Fibroblast of skin of back (primary cell): ENCODE results near the gene E2F1.
A peak's percentile ranks its signal among the peaks of the same experiment; 100 is the strongest.

Experiments
- DNase-seq: peaks from one replicate; pipeline ENCODE4 v3.0.0-alpha.2; 2013

Gene E2F1

GRCh38 chr20:33687370-33687915 is 1.3 kb upstream of the E2F1 start:
- DNase-seq: peak; percentile 17

DNA sequence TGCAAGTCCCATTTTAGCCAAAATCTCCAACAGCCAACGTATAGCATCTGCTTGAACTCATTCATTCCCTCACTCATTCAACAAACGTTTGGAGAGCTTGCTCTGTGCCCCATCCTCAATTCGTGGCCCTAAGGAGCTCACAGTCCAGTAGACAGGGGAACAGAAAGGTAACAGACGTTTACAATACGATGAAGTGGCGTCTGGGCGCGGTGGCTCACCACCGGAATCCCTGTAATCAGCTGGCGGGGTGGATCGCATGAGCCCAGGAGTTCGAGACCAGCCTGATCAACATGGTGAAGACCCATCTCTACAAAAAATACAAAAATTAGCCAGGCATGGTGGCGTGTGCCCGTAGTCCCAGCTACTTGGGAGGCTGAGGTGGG is 790 bp upstream of the E2F1 start:
- no peak for DNase-seq

DNA sequence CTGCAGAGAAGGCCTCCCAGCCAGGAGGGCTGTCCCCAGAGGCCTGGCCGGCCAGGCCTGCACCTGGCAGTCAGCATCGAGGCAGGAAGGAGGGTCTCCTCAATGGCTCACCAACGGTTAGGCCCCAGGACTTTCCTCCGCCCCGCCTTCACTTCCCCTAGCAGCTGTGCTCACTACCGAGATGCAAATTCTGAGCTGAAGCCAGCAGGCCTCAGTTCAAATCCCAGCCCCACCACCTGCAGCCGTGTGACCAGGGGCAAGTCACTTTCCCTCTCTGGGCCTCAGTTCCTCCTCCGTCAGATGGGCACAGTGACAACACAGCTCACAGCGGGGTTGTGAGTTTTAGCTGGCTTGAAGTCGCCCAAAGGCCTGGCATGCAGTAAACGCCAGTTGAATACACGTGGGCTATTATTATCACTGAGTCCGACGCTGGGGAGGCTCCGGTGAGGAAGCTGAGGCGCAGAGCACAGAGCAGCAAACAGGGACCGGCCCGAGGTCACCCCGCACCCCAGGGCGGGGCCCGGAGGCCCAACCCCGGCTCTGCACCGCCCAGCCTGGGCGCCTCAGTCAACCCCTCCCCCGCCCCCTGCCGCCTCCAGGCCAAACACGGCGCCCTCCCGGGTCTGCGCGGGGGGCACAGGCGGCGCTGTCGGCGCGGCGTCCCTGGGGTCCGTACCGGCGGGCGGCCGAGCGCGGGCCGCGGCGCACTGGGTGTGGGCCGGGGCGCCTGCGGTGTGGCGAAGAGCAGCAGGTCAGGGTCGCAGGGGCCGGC is 671 bp downstream of the E2F1 start:
- peak; percentile 31 for DNase-seq

- no peak for DNase-seq
Observed at GRCh38 chr20:33684533-33685327, 1.5 kb downstream of the E2F1 start.

GRCh38 chr20:33681728-33682353 is 4.3 kb downstream of the E2F1 start:
- DNase-seq: no peak

DNA sequence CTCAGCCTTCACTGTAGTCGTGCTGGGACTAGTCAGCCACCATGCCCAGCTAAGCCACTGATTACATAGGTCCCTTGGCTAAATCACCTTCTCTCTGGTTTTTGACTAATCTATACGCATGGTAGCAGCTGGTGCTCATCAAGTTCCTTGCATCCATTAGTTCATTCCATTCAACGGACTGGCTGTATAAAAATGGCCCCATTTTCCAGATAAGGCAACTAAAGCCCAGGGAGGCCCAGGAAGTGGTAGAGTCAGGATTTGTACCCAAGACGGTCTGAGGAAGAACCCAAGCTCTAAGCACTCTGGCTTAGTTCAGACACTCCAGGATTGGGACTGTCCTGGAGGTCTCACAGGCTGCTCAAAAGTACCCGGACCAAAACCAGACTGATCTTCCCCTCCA is 4.9 kb downstream of the E2F1 start:
- no peak for DNase-seq

GRCh38 chr20:33680686-33681085 is 5.5 kb downstream of the E2F1 start:
- DNase-seq: peak; percentile 89

DNA sequence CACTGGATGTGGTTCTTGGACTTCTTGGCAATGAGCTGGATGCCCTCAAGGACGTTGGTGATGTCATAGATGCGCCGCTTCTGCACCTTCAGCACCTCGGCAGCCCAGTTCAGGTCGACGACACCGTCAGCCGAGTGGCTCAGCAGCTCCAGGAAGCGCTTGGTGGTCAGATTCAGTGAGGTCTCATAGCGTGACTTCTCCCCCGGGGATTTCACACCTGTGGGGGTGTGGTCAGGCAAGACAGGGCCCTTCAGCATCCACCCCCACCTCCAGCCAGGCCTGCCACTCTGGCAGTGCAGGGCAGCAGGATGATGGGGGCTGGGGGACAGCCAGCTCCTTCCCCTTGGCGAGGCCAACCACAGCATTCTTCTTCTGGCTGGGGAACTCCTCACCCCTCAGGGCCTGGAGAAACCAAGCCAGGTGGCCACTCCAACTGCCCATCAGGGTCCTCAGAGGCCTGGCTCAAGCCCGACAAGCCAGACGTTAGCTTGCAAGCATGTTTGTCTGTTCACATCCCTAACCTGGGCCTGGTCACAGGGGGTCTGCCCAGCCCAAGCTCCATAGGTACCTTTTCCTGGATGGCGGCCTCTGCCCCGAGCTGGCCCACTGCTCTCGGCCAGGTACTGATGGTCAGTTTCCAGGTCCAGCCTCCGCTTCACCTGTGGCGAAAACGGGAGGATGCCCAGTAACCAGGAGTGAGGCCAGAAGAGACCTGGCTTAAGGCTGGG is 6.3 kb downstream of the E2F1 start:
- DNase-seq: no peak

DNA sequence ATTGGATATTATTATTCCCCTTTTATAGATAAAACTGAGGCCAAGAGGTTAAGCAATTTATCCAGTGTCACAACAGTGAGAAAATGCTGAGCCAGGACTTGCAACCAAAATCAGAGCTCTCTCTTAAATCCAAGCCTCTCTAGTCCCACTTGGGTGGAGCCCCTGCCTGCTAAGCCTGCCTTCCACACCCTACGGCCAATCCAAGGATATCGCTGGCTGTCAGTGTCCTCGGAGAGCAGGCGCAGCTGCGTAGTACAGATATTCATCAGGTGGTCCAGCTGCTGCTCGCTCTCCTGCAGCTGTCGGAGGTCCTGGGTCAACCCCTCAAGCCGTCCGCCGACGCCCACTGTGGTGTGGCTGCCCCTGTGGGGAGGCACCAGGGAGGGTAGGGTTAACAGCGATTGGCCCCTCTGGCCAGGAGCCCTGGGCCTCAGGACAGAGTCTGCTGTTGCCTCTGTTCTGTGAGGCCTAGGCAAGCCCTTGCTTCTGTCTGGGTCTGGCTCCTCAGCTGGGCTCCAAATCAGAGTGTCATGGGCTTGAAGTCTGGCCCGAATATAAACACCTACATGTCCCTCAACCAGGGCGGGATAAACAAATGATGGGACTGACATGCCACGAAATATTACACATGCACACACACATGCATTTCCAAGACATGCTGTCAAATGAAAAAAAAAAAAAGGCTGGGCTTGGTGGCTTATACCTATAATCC is 8.0 kb downstream of the E2F1 start:
- no peak for DNase-seq

GRCh38 chr20:33676652-33677645 is 9.2 kb downstream of the E2F1 start:
- DNase-seq: no peak

GRCh38 chr20:33676121-33676520 is 10.1 kb downstream of the E2F1 start:
- no peak for DNase-seq

DNA sequence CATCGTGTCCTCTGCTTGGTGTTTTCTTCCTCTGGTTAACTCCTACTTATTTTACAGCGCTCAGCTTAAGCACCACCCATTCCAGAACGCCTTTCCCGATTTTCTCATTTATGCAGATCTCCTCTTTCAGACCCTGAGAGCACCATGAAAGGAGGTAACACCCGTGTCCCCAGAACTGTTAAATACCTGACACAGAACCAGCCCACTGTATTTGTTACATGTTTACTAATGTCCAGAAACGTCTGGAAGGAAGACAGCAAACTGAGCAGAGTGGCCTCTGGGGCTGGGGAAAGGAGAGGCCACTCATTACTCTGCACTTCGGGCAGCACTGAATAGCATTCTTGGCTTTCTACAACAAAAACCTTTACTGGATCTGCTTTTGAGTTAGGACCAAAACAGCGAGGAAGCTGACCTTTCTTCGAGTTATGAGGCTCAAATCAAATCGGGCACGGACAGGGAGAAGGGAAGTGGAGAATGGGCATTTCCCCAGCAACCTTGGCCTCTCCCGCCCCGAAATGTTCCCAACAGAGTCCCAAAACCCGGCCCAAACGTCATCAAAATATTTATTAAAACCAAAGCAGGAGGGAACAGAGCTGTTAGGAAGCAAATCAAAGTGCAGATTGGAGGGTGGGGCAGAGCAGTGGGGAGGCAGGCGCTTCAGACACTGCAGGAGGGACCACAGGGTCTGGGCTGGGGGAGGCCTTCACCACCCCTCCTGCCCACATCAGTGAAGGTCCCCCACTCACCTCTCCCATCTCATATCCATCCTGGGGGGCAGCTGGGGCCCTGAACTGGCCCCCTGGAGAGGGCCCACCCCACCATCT is 10.8 kb downstream of the E2F1 start:
- peak; percentile 11 for DNase-seq

GRCh38 chr20:33674294-33675135 is 11.7 kb downstream of the E2F1 start, which contains the start of gene NECAB3:
Gene NECAB3, minus strand, starts transcription at chr20:33674428. Its CDS starts 76 bp downstream, at chr20:33674352.
- DNase-seq: peak; percentile 76

- DNase-seq: no peak
Observed at GRCh38 chr20:33673410-33674293, 12.5 kb downstream of the E2F1 start.

GRCh38 chr20:33673114-33673409 is 13.1 kb downstream of the E2F1 start:
- no peak for DNase-seq

DNA sequence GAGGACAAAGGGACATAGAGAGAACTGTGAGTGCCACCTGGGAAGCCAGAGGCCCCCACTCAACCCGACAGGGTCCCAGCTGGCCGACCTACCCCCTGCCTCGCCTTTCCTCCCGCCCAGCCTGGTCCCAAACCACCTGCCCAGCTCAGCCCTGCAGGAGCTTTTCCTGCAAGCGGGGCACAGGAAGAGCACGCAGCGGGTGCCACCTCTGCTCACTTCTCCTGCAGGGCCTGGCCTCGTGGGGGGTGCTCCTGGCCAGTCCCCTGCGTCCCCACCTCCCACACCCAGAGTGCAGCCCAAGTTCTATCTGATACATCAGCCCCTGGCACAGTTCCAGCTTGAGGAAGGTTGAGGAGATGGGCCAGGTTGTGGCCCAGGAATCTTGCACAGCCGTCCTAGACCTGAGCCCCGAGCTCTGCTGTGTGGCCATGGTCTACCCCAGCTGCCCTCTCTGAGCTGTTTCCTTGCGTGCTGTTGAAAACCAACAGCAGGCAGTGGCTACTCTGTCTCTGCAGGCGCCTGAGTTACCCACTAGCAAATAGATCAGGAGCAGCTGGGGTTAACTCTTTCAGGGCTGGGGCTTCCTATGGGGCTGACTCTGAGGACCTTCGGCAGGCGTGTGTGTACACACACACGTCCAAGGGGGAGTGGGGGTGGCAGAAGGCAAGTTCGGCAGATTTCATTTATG is 13.6 kb downstream of the E2F1 start:
- no peak for DNase-seq
